ENCODE results near the gene PARVB.

DNA sequence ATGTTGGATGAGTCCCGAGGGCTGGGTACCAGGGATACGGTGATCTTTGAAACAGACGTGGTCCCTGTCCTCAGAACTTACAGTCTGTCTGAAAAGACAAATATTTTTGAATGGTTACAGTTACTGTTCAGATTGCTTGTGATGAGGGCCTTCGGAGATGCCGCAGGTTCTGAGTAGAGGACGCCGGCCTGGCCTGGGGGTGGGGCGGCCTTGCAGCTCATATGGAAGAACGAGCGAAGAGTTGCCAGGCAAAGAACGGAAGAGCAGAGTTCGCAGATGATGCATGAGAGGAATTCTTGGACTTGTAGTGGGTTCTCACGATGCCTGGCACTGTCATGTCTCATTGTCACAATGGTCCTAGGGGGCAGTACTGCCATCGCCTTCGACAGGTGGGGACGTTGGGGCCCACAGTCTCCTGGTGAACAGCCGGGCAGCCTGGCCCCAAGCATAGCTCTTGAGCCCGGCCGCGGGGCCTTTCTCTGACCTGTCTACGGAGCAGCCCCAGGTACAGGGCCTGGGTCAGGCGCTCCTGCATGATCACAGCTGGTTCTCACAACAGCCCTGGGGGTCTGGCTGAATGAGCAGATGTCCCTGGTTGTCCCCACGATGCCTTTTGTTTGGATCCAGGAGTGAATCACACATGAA is 95.7 kb downstream of the PARVB start:
- TF ChIP-seq, protein P1, sequence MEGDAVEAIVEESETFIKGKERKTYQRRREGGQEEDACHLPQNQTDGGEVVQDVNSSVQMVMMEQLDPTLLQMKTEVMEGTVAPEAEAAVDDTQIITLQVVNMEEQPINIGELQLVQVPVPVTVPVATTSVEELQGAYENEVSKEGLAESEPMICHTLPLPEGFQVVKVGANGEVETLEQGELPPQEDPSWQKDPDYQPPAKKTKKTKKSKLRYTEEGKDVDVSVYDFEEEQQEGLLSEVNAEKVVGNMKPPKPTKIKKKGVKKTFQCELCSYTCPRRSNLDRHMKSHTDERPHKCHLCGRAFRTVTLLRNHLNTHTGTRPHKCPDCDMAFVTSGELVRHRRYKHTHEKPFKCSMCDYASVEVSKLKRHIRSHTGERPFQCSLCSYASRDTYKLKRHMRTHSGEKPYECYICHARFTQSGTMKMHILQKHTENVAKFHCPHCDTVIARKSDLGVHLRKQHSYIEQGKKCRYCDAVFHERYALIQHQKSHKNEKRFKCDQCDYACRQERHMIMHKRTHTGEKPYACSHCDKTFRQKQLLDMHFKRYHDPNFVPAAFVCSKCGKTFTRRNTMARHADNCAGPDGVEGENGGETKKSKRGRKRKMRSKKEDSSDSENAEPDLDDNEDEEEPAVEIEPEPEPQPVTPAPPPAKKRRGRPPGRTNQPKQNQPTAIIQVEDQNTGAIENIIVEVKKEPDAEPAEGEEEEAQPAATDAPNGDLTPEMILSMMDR (IDR thresholded peaks at IDR 0.05) = no peak
- no peak for TF ChIP-seq POLR2A (IDR thresholded peaks at IDR 0.05)
- no peak for TF ChIP-seq POLR2AphosphoS5 (IDR thresholded peaks at IDR 0.05)
